GM12878 (cell line): ENCODE results near the gene GGACT. TPM values are rescaled to one million over a fixed set of nuclear protein-coding genes. Genes with fewer than 3 reads are reported as not detected.

Experiments used
- ATAC-seq: fragments of 200-7000 bp; cut with Tn5 transposase; 3 replicates; pipeline ENCODE4 v1.9.1; 2020; ENCODE audit warnings: mild to moderate bottlenecking, moderate library complexity
- BruUV-seq: library from RNA; stranded (reverse); fragments of 400-500 nt; replicated peaks from 2 replicates; lab custom pipeline; 2021; lab: Mats Ljungman, UMichigan
- CTCF ChIA-PET: fragments of 300-600 bp; sonication (Branson Sonifier 250); formaldehyde crosslinking; extraction: SDS; loops from one replicate; lab custom pipeline; 2021; ENCODE audit warnings: inconsistent platforms; lab: Yijun Ruan, JAX
- POLR2A ChIA-PET: fragments of 350-600 bp; formaldehyde crosslinking; extraction: SDS; loops from one replicate; lab custom pipeline; 2021; ENCODE audit warnings: inconsistent platforms; lab: Charles Lee
- RAD21 ChIA-PET: fragments of 300-600 bp; sonication (Branson Sonifier 250); formaldehyde crosslinking; loops from one replicate; lab custom pipeline; 2023; ENCODE audit warnings: antibody characterized with exemption; ENCODE audit not compliant: unreplicated experiment; lab: Charles Lee
- SMC1A ChIA-PET: fragments of 300-600 bp; sonication (Branson Sonifier 250); formaldehyde crosslinking; loops from one replicate; lab custom pipeline; 2023; ENCODE audit not compliant: unreplicated experiment, uncharacterized antibody; lab: Charles Lee
- DNase-seq: peaks from one replicate; pipeline ENCODE4 v3.0.0-alpha.2; 2011; ENCODE audit warnings: low read depth, low spot score
- FAIRE-seq: peaks from 3 replicates; lab custom pipeline; 2011; peaks lifted over from hg19 to GRCh38; lab: Jason Lieb, UNC
- H2AFZ ChIP-seq: 2 replicates; pipeline ENCODE4 v1.6.0; 2011; ENCODE audit warnings: low read depth, low read length, control low read depth; ENCODE audit not compliant: control insufficient read depth
- H3K27ac ChIP-seq: 2 replicates; pipeline ENCODE4 v1.5.1; 2011; ENCODE audit warnings: control low read depth; ENCODE audit not compliant: control insufficient read depth, insufficient read depth
- H3K27me3 ChIP-seq, 2 experiments: replicated peaks in 1 of 2; 2 replicates each; pipeline versions ENCODE4 v1.6.0 to v1.6.1; 2011; ENCODE audit warnings: low read length in 1 of 2; ENCODE audit not compliant: control insufficient read depth in 2 of 2, insufficient read depth in 2 of 2
- H3K36me3 ChIP-seq, 2 experiments: 2 replicates each; pipeline ENCODE4 v1.5.1; 2011; ENCODE audit warnings: low read length in 1 of 2; ENCODE audit not compliant: control insufficient read depth in 2 of 2, insufficient read depth in 2 of 2
- H3K4me1 ChIP-seq: 2 replicates; pipeline ENCODE4 v1.6.1; 2011; ENCODE audit warnings: mild to moderate bottlenecking, low read length, moderate library complexity, mixed read lengths; ENCODE audit not compliant: control insufficient read depth, insufficient read depth
- H3K4me2 ChIP-seq: 2 replicates; pipeline ENCODE4 v1.6.0; 2011; ENCODE audit warnings: control low read depth; ENCODE audit not compliant: control insufficient read depth, insufficient read depth
- H3K4me3 ChIP-seq: fragments of 200-600 bp; sonication (generic); 2 replicates; pipeline ENCODE4 v1.5.1; 2016
- H3K79me2 ChIP-seq: 2 replicates; pipeline ENCODE4 v1.6.0; 2011; ENCODE audit warnings: low read length; ENCODE audit not compliant: control insufficient read depth, insufficient read depth
- H3K9ac ChIP-seq: 2 replicates; pipeline ENCODE4 v1.8.0; 2011; ENCODE audit warnings: low read length, control low read depth, mixed read lengths; ENCODE audit not compliant: control insufficient read depth, insufficient read depth
- H3K9me3 ChIP-seq: replicated peaks from 3 replicates; pipeline ENCODE4 v1.5.1; 2011; ENCODE audit warnings: mild to moderate bottlenecking, low read length; ENCODE audit not compliant: control insufficient read depth, insufficient read depth
- H4K20me1 ChIP-seq: 2 replicates; pipeline ENCODE4 v1.6.0; 2011; ENCODE audit not compliant: control insufficient read depth, insufficient read depth
- BRCA1 ChIP-seq: IDR thresholded peaks from 2 replicates; pipeline ENCODE4 v1.6.1; 2011; ENCODE audit warnings: low read depth, low read length, improper control_type of control experiment
- CBX5 ChIP-seq: sonication (generic); IDR thresholded peaks from 2 replicates; pipeline ENCODE4 v1.6.1; 2016; ENCODE audit warnings: low read depth, moderate library complexity, mild to moderate bottlenecking, inconsistent platforms
- DPF2 ChIP-seq: fragments of 450-650 bp; IDR thresholded peaks from 2 replicates; pipeline ENCODE4 v1.6.1; 2017; ENCODE audit warnings: mild to moderate bottlenecking
- ESRRA ChIP-seq: IDR thresholded peaks from 2 replicates; pipeline ENCODE4 v1.6.1; 2012; ENCODE audit warnings: mild to moderate bottlenecking, low read length, improper control_type of control experiment
- EZH2 ChIP-seq: IDR thresholded peaks from 2 replicates; pipeline ENCODE4 v1.6.1; 2012; ENCODE audit warnings: low read depth, mild to moderate bottlenecking, control low read depth, inconsistent platforms, low read length, borderline replicate concordance; ENCODE audit not compliant: control insufficient read depth
- MEF2A ChIP-seq: IDR thresholded peaks from 2 replicates; pipeline ENCODE4 v1.6.1; 2011; ENCODE audit warnings: low read depth, mild to moderate bottlenecking, low read length, moderate library complexity; ENCODE audit not compliant: insufficient read depth
- POLR2AphosphoS5 ChIP-seq: IDR thresholded peaks from 2 replicates; pipeline ENCODE4 v1.6.1; 2011; ENCODE audit warnings: mild to moderate bottlenecking, low read length, inconsistent platforms
- SMAD5 ChIP-seq: IDR thresholded peaks from 2 replicates; pipeline ENCODE4 v1.6.1; 2016; ENCODE audit warnings: antibody characterized with exemption, low read depth
- WGBS: methylation state at CpG from one replicate; pipeline ENCODE4 v1.1.6; 2016; ENCODE audit warnings: low lambda C conversion rate; ENCODE audit not compliant: insufficient replicate concordance, insufficient coverage; ENCODE audit errors: missing lambda C conversion rate; 5-methylcytosine and 5-hydroxymethylcytosine counted together
- in situ Hi-C: fragments of 300-500 bp; cut with MboI; formaldehyde crosslinking; loops from 9 replicates; pipeline ENCODE4 v1.14.3; 2018; ENCODE audit warnings: mixed read lengths
- intact Hi-C: fragments of 100-400 bp; cut with micrococcal nuclease; formaldehyde crosslinking; loops from one replicate; pipeline ENCODE4 v1.14.2; 2022; ENCODE audit not compliant: unreplicated experiment
- polyA plus RNA-seq, 11 experiments: library from polyadenylated mRNA; depleted of rRNA in 4 of 11; unstranded in 6 of 11; stranded (reverse) in 5 of 11; fragments of >200 nt; fragmentation: Nextera tagmentation in 4 of 11; fragmentation: Illumina TruSeq in 1 of 11; extraction: Ambion mirVana in 4 of 11; extraction: Trizol in 1 of 11; gene quantifications; 1 replicate in 1 of 11; 2 replicates in 10 of 11; pipeline versions ENCODE4 v1.2.1 to v1.2.3, GENCODE V29; 2011 to 2016; ENCODE audit warnings: inconsistent platforms in 2 of 11, missing spikeins in 2 of 11, low read depth in 1 of 11
- total RNA-seq, 4 experiments: library from RNA; depleted of rRNA in 3 of 4; stranded (reverse); fragments of >200 nt in 3 of 4; fragmentation: Illumina TruSeq in 1 of 4; extraction: Trizol in 1 of 4; gene quantifications; 2 replicates each; pipeline versions ENCODE4 v1.2.1 to v1.2.3, GENCODE V29; 2013 to 2021
- TF ChIP-seq, protein P1 (sequence below): fragments of 450-650 bp; IDR thresholded peaks from 2 replicates; pipeline ENCODE4 v1.6.1; 2017; ENCODE audit warnings: low read depth, mild to moderate bottlenecking, moderate library complexity
- TF ChIP-seq, protein P2 (sequence below): IDR thresholded peaks from 2 replicates; pipeline ENCODE4 v1.6.1; 2011; ENCODE audit warnings: low read depth, low read length, improper control_type of control experiment, borderline replicate concordance
- TF ChIP-seq, protein P3 (sequence below): fragments of 450-650 bp; conservative IDR thresholded peaks from 2 replicates; pipeline ENCODE4 v1.6.1; 2017; ENCODE audit warnings: mild to moderate bottlenecking, moderate library complexity
- TF ChIP-seq, protein P4 (sequence below): IDR thresholded peaks from 2 replicates; pipeline ENCODE4 v1.6.1; 2012; ENCODE audit warnings: low read depth, low read length, improper control_type of control experiment
- TF ChIP-seq, protein P5 (sequence below): fragments of 150-350 bp; IDR thresholded peaks from 2 replicates; pipeline ENCODE4 v1.6.1; 2016; ENCODE audit warnings: low read depth, low read length

The GGACT gene
- total and polyA plus RNA-seq, 10 of the 15 experiments (the other 5 are each of a cell fraction or from before 2014, with no cell fraction given), result 0.61 to 8.8 (median 4.2) TPM

DNA sequence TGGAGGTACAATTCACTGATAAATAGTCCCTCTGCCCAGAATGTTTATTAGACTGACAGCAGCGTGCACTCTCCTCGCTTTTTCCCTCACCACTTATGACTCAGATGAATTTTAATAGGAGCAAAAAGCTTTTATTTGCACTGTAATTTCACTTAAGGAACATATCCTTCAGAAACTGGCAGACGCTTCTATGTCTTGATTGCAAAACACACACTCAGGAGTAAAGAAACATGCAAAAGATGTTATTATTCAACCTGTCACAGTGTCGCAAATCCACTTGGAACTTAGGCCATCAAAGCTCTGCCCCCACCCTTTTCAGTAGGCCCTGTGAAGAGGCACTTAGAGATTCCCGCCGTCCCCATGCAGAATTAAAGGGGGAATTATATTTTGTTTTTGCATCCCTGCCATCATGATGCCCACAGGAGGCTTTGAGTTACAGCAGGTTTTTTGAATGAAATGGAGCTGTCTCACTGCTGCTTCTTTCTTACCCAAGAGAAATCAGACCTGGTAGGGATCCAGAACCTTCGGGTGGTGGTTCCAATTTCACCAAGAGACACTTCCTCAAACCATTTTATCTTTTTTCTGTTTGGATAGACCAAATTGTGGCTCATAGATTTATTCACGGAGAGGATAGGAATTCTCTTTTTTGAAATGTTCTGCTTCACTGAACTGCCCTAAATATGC lies 74.5 kb downstream of the GGACT start:
- no peaks in the 10 kb centered on the region for H4K20me1 ChIP-seq
- FAIRE-seq, result no peak
- no peak for ATAC-seq
- CTCF ChIA-PET, result interaction anchor here (1.0 to 6.0 kb wide), 22 partner anchors 9 to 988 kb away, joined by 3 to 60 read pairs (median 5); no protein-coding TSS in a partner anchor
- no peaks in the 10 kb centered on the region for H3K79me2 ChIP-seq
- peaks cover 0 to 3% of the 10 kb centered on the region in 2 experiments; a peak in 1 of 4 replicates for H3K36me3 ChIP-seq
- H3K9ac ChIP-seq, result no peak overlapping the region
- H2AFZ ChIP-seq, result no peak overlapping the region
- H3K4me3 ChIP-seq, result no peak overlapping the region
- no peaks in the 10 kb centered on the region for H3K27me3 ChIP-seq
- H3K9me3 ChIP-seq, result no peaks in the 10 kb centered on the region
- RAD21 ChIA-PET, result interaction anchor here (0.9 to 2.2 kb wide), 9 partner anchors 11 to 861 kb away, joined by 3 to 13 read pairs (median 4); no protein-coding TSS in a partner anchor
- SMC1A ChIA-PET, result interaction anchor here (0.9 to 2.2 kb wide), 14 partner anchors 11 to 1244 kb away, joined by 3 to 8 read pairs (median 4); no protein-coding TSS in a partner anchor
- no peak overlapping the region for H3K4me2 ChIP-seq
- TF ChIP-seq EZH2, result no peak
- TF ChIP-seq, protein P1, sequence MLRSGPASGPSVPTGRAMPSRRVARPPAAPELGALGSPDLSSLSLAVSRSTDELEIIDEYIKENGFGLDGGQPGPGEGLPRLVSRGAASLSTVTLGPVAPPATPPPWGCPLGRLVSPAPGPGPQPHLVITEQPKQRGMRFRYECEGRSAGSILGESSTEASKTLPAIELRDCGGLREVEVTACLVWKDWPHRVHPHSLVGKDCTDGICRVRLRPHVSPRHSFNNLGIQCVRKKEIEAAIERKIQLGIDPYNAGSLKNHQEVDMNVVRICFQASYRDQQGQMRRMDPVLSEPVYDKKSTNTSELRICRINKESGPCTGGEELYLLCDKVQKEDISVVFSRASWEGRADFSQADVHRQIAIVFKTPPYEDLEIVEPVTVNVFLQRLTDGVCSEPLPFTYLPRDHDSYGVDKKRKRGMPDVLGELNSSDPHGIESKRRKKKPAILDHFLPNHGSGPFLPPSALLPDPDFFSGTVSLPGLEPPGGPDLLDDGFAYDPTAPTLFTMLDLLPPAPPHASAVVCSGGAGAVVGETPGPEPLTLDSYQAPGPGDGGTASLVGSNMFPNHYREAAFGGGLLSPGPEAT, result no peak
- TF ChIP-seq, protein P2, sequence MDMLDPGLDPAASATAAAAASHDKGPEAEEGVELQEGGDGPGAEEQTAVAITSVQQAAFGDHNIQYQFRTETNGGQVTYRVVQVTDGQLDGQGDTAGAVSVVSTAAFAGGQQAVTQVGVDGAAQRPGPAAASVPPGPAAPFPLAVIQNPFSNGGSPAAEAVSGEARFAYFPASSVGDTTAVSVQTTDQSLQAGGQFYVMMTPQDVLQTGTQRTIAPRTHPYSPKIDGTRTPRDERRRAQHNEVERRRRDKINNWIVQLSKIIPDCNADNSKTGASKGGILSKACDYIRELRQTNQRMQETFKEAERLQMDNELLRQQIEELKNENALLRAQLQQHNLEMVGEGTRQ, result no peak
- TF ChIP-seq BRCA1, result no peak
- TF ChIP-seq POLR2AphosphoS5, result no peak
- TF ChIP-seq, protein P3, sequence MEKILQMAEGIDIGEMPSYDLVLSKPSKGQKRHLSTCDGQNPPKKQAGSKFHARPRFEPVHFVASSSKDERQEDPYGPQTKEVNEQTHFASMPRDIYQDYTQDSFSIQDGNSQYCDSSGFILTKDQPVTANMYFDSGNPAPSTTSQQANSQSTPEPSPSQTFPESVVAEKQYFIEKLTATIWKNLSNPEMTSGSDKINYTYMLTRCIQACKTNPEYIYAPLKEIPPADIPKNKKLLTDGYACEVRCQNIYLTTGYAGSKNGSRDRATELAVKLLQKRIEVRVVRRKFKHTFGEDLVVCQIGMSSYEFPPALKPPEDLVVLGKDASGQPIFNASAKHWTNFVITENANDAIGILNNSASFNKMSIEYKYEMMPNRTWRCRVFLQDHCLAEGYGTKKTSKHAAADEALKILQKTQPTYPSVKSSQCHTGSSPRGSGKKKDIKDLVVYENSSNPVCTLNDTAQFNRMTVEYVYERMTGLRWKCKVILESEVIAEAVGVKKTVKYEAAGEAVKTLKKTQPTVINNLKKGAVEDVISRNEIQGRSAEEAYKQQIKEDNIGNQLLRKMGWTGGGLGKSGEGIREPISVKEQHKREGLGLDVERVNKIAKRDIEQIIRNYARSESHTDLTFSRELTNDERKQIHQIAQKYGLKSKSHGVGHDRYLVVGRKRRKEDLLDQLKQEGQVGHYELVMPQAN, result no peak
- TF ChIP-seq, protein P4, sequence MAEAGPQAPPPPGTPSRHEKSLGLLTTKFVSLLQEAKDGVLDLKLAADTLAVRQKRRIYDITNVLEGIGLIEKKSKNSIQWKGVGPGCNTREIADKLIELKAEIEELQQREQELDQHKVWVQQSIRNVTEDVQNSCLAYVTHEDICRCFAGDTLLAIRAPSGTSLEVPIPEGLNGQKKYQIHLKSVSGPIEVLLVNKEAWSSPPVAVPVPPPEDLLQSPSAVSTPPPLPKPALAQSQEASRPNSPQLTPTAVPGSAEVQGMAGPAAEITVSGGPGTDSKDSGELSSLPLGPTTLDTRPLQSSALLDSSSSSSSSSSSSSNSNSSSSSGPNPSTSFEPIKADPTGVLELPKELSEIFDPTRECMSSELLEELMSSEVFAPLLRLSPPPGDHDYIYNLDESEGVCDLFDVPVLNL, result no peak
- TF ChIP-seq ESRRA, result no peak
- no peak for TF ChIP-seq MEF2A
- TF ChIP-seq, protein P5, sequence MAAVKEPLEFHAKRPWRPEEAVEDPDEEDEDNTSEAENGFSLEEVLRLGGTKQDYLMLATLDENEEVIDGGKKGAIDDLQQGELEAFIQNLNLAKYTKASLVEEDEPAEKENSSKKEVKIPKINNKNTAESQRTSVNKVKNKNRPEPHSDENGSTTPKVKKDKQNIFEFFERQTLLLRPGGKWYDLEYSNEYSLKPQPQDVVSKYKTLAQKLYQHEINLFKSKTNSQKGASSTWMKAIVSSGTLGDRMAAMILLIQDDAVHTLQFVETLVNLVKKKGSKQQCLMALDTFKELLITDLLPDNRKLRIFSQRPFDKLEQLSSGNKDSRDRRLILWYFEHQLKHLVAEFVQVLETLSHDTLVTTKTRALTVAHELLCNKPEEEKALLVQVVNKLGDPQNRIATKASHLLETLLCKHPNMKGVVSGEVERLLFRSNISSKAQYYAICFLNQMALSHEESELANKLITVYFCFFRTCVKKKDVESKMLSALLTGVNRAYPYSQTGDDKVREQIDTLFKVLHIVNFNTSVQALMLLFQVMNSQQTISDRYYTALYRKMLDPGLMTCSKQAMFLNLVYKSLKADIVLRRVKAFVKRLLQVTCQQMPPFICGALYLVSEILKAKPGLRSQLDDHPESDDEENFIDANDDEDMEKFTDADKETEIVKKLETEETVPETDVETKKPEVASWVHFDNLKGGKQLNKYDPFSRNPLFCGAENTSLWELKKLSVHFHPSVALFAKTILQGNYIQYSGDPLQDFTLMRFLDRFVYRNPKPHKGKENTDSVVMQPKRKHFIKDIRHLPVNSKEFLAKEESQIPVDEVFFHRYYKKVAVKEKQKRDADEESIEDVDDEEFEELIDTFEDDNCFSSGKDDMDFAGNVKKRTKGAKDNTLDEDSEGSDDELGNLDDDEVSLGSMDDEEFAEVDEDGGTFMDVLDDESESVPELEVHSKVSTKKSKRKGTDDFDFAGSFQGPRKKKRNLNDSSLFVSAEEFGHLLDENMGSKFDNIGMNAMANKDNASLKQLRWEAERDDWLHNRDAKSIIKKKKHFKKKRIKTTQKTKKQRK, result no peak
- no peak for TF ChIP-seq SMAD5
- no peak for TF ChIP-seq DPF2
- TF ChIP-seq CBX5, result no peak
- no peak for DNase-seq
- in situ Hi-C loops, result loop anchor here (5.0 to 10.0 kb wide), 3 partner anchors 279 to 857 kb away; no protein-coding TSS in a partner anchor
- intact Hi-C loops, result loop anchor here (1.0 to 10.0 kb wide), 6 partner anchors 147 to 1072 kb away; no protein-coding TSS in a partner anchor
- POLR2A ChIA-PET, result no interaction called here
- no TSS peak for BruUV-seq
- peaks cover 4% of the 10 kb centered on the region; the same call in 1 of the 2 replicates for H3K4me1 ChIP-seq
- 92% methylated on average over 8 of the region's 8 CpGs for WGBS
- H3K27ac ChIP-seq, result no peak overlapping the region
